RPMI7951 (cell line): ENCODE data around the gene DOK4. TPM values are rescaled to one million over a fixed set of nuclear protein-coding genes. Genes with fewer than 3 reads are reported as not detected.
A peak's percentile ranks its signal among the peaks of the same experiment; 100 is the strongest.

Source experiments
- DNase-seq: peaks from one replicate; pipeline ENCODE4 v3.0.0-alpha.2; 2012; ENCODE audit warnings: low read depth
- total RNA-seq: library from RNA; depleted of rRNA; stranded (reverse); fragments of >200 nt; shearing (Covaris generic); gene quantifications from 2 replicates; pipeline ENCODE4 v1.2.3, GENCODE V29; 2014

DOK4 gene
- total RNA-seq, 1 experiment from 2014 or later: 17.9 TPM

DNA sequence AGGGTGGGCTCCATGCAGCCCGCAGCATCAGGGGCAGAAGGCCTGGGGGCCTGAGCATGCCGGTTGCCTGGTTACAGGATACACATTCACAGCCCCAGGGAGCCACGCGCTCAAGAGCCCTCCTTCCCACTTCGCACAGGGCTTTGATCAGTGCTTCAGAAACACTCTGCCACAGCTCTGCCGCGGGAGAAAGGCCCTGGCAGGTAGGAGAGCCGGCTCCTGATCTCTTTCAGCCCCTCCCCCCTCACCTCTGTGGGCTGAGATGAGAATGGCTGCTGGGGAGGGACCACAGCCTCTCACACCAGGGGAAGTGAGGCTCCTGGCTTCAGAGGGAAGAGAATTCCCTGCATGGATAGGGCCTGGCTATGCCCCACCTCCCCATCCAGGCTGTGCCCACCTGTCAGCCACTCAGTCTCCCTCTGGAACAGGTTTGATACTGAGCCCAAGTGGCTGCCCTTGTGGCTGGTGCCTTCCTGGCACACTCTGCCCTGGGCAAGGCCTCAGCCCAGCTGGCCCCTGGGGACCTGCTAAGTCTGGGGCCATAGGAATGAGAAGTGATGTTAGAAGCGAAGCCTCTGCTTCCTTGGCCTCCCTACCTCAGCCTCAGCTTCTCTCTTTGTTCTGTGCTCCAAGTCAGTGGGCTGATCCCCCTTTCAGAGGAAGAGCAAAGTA is 8.6 kb downstream of the DOK4 start:
- DNase-seq: no peak

DNA sequence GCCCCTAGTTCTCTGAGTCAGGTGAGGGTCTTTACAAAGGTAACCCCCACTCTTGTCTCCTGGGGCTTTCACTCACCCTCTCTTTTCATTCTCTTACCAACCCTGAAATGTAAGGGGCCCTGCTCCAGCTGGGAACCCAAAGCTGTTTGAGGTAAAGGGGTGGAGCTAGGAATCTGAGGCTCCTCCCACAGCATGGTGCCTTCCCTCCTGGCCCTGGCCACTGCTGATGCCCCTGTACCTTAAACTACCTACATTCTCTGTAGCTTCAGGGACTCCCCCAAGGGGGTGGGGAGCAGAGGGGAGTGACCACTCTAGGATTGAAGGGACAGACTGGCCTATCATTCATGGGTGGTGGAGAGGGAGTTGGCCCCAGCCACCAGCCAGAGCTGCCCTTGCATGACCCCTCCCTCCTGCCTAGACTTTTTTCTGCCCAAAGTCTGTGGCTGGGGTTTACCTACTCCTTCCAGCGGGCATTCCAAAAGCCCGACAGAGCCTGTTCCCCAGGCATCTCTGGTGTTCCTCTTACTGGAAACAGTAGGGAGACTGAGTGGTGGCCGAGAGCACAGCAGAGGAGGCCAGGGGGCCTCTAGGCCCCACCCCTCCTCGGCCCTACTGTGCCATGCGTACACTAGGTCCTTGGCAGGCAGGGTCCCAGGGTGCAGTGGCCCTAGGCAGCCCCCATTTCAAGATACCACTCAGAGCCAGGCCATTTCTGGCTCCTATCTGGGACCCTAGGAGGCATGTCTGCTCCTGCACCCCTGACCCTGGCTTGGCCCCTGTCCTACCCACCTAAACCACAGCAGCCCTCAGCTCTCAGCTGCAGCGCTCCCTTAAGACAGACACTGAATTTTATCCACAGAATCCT is 9.5 kb downstream of the DOK4 start:
- DNase-seq: no peak

DNA sequence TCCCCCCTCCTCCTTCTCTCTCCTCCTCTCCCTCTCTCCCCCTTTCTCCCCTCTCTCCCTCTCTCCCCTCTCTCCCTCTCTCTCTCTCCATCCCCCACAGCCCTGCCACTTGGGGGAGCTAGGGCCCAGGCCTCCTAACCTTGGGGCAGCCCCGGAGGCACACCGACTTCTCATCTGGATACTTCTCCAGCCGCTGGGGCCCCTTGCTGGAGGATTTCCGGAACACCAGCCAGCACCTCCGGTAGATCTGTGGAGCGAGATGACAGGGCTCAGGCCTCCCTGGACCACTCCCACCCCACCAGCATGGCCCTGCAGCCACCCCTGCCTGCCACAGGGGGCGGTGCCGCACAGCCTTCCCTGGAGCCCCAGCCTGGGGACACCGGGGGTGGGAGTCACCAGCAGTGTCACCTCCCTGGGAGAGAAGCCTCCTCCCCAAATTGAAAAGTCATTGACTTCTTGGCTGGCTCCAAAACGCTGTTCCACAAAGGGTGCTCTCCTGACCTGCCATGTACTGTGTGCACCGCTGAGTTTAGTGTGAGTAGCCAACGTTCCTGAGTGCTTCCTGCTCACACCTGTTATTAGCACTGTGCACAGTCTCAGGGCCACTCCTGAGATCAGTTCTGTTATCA is 10.5 kb downstream of the DOK4 start:
- DNase-seq: no peak

DNA sequence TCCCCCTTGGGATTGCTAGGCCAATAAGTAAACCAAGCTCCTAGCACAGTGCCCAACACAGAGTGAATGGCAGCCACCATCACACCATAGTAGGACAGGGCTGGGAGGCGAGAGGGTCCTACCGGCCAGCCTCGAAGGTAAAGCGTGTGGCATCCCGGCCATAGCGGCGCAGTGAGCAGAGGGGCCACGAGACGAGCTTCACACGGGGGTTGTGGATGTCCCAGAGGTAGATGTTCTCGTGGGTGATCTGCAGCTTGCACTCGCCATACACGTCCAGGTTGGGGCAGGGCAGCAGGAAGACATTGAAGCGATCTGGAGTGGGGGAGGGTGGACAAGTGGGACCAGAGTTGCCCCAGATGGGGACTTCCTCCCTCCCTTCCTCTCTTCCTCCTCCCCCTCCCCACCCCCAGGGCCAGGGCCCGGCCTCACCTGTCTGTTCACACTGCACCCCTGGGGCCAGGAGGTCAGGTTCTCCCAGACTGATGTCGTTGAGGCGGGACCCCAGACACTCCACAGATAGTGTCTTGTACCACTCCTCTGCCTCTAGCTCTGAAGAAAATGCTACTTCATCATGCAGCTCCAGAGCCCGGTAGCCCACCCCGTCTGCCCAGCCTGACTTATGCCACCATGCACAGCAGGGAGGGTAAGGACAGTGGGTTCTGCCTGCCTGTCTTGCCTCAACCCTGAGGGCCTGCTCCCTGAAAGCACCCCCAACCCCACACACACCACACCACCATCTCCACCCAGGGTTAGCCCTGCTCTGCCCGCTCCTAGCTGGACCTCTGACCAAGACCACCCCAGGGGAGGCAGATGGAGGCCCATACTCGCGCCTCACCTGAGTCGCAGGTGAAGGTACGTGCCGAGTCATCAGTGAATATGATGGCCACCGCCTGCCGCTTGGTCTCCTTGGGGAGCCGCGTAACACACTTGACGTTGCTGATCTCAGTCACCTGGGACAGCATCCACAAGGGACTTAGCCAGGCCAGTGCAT is 11.3 kb downstream of the DOK4 start:
- no peak for DNase-seq

DNA sequence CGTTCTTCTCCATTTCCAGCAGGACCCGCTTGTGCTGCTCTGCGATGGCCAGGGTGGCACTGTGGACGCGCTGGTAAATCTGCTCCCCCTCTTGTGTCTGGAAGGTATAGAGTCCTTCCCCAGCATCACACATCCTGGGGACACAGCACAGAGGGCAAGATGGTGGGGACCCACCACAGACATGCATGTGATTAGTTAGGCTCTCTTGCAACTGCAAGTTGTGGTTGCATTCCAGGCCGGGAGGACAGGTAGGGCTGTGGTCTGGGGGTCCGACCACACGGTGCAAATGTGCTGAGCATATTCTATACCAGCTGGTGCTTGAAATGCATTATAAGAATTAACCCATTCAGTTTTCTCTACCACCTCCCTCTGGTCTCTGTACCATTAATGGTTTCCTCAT is 12.4 kb downstream of the DOK4 start:
- no peak for DNase-seq

DNA sequence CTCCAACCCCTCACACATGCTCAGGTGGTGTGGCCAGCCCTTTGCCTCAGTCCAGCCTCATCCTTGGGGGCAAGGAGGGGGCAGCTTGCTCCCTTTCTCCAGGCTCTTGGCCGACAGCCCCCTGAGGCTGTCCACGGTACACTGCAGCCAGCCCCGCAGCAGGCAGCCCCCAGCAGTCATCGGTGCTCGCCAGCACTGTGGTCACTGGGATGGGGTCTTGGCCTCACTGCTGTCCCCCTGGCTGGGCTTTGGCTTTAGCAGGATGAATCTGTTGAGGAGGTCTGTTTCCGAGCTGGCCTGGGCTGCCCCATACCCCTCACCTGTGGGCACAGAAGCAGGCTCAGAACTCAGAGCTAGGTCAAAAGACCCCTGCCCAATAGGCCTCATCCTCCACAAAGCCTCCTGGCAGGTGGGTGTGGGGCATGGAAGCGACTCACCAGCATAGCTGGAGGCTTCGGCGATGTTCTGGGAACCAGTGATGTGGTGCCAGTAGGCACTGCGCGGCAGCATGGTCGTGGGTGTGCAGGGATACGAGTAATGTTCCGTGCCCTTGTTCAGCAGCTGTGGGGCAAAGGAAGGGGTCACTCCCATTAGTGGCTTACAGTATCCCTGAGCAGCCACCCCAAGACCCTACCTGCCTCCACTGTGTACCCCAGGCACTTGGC is 13.0 kb downstream of the DOK4 start:
- DNase-seq: no peak

DNA sequence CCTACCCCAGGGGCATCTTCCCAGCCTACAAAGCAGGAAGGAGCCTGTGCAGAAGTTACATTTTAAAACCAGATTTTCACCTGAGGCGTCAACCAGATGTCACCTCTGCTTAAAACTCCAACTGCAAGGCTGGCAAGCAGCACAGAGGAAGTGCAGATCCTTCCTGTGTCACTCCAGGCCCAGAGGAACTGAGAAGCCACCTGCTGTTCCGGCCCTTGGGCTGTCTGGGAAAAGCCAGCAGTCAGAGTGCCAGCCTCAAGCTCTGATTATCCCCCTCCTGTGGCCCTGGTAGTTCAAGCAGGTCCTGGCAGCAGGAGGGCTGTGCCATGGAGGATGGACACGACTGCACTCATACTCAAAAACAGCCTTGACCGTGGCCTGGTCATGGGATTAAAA is 13.6 kb downstream of the DOK4 start:
- no peak for DNase-seq

DNA sequence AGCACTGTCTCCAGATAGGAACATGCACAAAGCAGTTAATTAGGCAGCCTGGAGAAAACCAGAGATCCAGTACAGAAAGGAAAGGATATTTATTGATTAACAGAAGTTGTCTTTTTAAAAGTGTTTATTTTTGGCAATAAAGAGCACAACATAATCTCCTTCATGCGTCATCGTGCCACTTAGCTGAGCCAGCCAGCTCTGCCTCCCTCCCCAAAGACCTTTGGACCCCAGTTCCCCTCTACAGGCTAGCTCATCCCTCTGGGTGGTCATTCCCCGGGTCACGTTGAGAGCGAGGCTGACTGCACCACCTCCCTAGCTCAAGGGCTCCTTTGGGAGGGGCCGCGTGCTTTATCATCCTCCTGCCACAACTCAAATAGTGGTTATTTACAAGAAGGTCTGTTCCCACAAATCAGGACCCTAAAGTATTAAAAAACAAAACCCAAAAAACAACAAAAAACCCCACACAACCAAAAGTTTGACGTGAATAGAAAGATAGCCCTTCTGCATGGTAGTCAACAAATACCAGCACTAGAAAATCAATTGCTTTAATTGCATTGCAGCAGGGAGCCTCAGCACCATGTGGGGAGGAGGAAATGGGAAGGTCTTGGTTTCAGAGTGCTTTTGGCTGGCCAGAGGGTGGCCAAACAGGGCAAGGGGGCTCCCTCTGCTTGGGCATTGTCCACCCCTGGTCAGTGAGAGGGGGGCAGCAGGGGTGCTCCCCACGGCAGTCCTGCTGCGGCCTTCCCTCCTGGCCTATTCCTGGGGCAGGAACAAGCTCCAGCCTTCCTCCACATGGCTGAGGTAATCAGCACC is 14.2 kb downstream of the DOK4 start:
- no peak for DNase-seq

DNA sequence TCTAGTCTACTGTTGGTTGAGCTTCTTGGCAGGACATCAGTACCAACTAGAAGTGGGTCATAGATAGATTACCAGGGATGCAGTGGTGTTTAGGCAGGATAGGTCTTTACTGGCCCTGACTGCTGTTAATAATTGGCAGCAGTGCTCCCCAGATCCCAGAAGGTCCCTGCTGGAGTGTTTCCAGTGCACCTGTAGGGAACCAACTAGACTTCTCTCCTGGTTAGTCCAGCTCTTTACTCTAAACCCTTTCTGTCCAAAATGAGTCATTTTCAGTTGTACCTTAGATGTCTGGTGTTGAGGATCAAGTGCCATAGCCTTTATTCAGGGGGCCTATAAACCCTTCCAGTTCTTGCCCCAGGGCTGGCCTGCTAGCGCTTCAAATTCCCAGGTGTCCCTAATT is 15.1 kb downstream of the DOK4 start:
- DNase-seq: no peak

DNA sequence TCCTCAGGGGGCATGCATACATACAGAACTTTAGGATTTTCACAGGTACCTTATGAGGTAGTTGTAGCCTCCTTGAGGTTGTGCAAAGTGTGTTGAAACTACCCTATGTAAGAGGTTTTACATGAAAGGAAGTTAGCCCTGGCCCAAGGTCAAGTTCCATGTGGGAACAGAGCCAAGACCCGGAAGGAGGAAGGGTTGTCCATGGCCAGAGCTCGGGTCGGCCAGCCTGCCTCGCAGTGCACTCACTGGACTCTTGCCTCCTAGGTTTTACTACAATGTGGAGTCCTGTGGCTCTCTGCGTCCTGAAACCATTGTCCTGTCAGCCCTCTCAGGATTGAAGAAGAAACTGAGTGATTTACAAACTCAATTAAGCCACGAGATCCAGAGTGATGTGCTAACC is 15.6 kb downstream of the DOK4 start:
- DNase-seq: no peak

DNA sequence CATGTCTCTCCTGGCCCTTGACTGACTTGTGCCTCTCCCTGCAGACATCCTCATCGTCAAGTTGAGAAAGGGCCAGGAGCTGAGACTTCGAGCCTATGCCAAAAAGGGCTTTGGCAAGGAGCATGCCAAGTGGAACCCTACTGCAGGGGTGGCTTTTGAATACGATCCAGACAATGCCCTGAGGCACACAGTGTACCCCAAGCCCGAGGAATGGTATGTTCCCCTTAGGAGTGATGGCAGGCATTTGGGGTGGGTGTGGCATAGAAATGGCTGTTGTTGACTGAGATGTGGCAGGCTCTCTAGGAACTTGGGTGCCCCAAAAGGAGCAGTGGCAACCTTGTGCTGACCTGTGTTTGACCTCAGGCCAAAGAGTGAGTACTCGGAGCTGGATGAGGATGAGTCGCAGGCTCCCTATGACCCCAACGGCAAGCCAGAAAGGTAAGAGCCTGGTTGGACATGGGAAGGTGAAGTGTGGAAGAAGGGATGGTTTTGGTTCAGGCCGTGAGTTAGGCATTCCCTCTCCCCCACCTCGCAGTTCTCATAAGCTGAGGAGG is 16.3 kb downstream of the DOK4 start:
- no peak for DNase-seq

DNA sequence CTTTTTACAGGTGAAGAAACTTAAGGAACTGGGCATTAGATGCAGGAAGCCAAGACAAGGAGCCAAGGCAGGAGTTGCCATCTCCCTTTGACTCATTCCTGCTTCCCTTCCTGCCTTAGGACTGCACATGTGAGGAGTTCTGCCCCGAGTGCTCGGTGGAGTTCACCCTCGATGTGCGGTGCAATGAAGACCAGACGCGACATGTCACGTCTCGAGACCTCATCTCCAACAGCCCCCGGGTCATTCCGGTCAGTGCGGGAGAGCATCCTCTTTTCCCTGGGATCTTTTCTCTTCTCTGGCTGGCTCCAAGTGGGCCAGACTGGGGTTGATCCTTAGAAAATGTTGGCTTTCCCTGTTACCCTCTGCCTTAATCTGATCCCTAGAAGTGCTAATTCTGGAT is 17.2 kb downstream of the DOK4 start:
- no peak for DNase-seq

DNA sequence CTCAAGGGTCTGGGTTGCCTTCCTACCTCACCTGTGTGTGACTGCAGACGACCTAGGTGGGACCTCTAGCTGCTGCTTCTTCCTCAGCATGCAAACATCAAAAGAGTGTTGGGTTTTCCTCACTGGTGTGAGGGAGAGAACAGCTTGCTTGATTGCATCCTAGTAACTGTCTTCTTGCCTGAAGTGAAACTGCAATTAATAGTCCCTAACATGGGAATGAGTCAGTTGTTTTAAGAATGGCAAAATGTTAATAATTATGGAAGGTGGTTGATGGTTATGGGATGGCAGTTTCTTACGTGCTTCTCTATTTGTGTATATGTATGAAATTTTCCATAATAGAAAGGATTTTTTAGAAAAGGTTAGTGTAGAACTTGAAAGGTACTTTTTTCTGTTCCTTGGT is 17.9 kb downstream of the DOK4 start:
- no peak for DNase-seq

DNA sequence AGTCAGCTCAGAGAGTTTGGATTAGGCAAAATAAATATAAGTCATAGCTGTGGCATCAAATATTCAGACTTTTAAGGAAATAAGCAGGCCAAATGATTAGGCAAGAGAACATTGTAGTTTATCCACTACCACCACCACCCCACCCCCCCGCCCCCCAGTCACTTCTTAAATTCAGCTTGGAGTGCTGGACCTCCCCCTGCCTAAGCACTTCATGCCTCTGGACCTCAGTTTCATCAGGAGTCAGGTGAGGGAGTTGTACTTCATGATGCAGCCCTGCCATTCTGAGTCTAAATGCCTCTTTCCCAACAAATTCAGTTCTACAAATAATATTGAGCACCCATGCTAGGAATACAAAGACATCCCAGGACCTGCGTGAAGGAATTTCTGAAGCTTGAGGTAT is 21.8 kb downstream of the DOK4 start:
- no peak for DNase-seq

DNA sequence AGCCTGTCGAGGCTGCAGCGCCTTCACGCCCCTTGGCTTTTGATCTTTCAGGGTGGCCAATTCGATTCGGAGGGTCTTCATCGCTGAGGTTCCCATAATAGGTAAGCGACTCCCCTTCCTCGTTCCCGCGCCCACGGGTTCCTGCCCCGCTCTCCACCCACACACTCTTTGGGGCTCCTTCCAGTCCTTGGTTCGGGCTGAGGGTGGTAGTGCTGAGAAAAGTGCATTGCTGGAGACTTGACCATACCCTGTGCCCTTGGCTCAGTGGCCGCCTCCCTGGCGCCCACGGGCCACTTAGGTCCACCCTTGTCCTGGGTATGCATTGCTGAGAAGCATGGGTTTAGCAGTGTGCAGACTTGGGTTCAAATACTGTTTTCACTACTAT is 23.3 kb downstream of the DOK4 start:
- DNase-seq: no peak

DNA sequence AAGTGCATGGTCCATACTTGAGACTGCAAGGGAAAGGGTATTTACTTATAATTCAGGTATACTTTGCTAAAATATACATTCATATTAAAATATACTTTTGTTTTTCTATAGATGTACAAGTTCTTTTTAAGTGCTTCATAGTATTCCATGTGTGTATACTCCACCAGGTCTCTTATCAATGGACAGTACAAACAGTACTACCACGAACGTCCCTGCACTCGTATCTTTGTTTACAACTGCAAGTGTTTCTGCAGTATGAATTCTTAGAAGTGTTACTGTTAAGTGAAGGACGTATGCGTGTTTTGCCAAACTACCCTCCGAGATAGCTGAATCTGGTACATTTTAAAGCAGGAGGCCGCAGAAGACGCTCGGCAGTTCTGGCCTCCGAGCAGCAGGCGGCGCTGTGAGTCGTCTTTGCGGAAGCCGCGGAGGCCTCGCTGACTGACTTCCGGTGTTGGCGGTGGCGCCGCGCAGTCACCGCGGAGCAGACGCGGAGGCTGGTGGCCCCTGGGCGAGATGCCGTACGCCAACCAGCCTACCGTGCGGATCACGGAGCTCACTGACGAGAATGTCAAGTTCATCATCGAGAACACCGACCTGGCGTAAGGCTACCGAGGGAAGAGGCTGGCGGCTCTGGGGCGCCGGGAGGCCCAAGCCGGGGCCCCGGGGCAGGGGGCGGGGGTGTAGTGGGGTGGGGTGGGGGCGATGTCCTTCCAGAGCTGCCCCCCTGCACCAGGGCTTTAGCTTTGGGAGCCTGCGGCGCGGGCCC is 23.9 kb downstream of the DOK4 start, which contains the start of gene POLR2C:
TSS of gene POLR2C (plus strand) at position 471 of the 769 bp plus-strand sequence. CDS start at position 517, 46 bp downstream.
- peak; percentile 81 for DNase-seq

DNA sequence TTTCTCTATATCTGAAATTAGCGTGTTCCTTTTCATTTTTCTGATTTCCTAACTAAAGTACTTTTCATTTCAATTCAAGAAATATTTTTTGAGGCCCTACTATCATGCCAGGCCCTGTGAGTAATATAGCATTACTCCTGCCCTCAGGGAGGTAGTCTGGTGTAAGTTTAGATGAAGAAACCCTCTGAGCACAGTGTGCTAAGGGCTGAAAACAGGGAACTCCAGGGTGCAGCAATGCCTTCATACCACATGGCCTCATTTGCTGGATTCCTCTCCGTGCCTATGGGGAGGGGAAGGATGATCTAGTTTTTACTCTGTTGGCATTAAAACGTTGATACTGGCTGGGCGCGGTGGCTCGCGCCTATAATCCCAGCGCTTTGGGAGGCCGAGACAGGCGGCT is 34.3 kb downstream of the DOK4 start:
- DNase-seq: no peak

DNA sequence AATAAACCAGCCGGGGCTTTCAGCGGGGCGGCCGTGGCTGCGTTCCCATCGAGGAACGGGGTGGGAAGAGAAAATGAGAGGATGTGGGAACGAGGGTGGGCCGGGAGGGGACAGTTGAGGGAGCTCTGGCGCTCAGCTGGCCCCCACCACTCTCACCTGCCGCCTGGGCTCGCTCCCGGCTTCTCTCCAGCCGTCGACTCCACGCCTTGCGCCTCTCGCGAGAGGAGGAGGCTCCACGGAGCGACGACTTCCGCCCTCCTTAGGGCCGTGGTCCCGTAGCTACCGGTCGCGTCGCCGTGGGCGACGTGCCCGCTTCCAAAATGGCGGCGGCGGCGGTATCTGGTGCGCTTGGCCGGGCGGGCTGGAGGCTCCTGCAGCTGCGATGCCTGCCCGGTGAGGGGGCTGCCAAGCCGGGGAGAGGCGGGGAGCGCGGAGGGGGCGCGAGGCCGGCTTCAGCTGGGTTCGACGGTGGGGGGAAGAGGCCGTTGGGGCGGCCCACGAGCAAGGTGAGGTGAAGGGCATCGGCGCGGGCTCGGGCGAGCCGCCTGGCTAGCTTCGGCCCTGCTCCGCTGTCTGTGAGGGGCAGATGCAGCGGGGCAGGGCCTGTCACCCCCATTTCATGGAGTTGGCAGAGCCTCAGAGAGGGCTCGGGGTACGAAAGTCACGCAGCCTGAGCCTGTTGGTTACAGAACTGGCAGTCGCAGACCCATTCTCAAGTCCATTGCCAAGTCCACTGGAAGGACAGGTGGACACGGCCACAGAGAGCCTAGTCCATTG is 38.9 kb downstream of the DOK4 start, which contains the start of the genes CIAPIN1 and COQ9:
TSS of gene CIAPIN1 (minus strand) at position 200 of the 777 bp plus-strand sequence. CDS start 6,457 bp downstream, outside the sequence.
TSS of gene COQ9 (plus strand) at position 294 of the 777 bp plus-strand sequence. CDS start at position 321, 27 bp downstream.
- DNase-seq: peak; percentile 91
